DMS114 treated with DMSO at 0.1 percent for 48 hours (cell line): ENCODE results near the gene ERVK3-1.
"Not testable (repeated sequence)": the region's sequence is repeated elsewhere in the genome, so short reads cannot be mapped to it uniquely, and the experiment has no call there.

Experiments
- DNase-seq: peaks from one replicate; lab custom pipeline; 2025; ENCODE audit not compliant: unreplicated experiment; lab: John Stamatoyannopoulos, UW

Gene ERVK3-1

GRCh38 chr19:58338825-58339558, 33.8 kb downstream of the ERVK3-1 start:
- no peak for DNase-seq

- no peak for DNase-seq
Measured at GRCh38 chr19:58345558-58345957, 40.4 kb downstream of the ERVK3-1 start.

- DNase-seq: peak; percentile 33
Measured at GRCh38 chr19:58346961-58347929, 42.1 kb downstream of the ERVK3-1 start.

- not testable (repeated sequence) for DNase-seq
Measured at GRCh38 chr19:58348080-58348479, 42.9 kb downstream of the ERVK3-1 start.

GRCh38 chr19:58349590-58349989, 44.4 kb downstream of the ERVK3-1 start:
- no peak for DNase-seq

GRCh38 chr19:58350001-58350861, 45.1 kb downstream of the ERVK3-1 start:
- no peak for DNase-seq

GRCh38 chr19:58350871-58351557, 45.8 kb downstream of the ERVK3-1 start:
- DNase-seq: no peak

GRCh38 chr19:58351558-58351878, 46.3 kb downstream of the ERVK3-1 start:
- DNase-seq: no peak

GRCh38 chr19:58351990-58352755, 47.0 kb downstream of the ERVK3-1 start:
- DNase-seq: no peak

- no peak for DNase-seq
Measured at GRCh38 chr19:58352760-58353671, 47.8 kb downstream of the ERVK3-1 start, which contains the start of gene A1BG. Gene A1BG (minus strand): TSS chr19:58353492. CDS start chr19:58353437, 55 bp downstream.

- no peak for DNase-seq
Measured at GRCh38 chr19:58353717-58354477, 48.7 kb downstream of the ERVK3-1 start.

GRCh38 chr19:58354478-58355030, 49.4 kb downstream of the ERVK3-1 start:
- DNase-seq: no peak

- no peak for DNase-seq
Measured at GRCh38 chr19:58355215-58355796, 50.1 kb downstream of the ERVK3-1 start.

GRCh38 chr19:58355908-58356765, 51.0 kb downstream of the ERVK3-1 start:
- DNase-seq: no peak

- no peak for DNase-seq
Measured at GRCh38 chr19:58356766-58357480, 51.7 kb downstream of the ERVK3-1 start.
